T-helper 2 cell treated with Interferon-gamma antibody and Interleukin-4, amounts not matched to agents 100 ng/mL and 5 ng/mL, for 36 hours (primary cell): ENCODE results near the gene ATXN10. TPM values are rescaled to one million over a fixed set of nuclear protein-coding genes. Genes with fewer than 3 reads are reported as not detected.

Source experiments
- intact Hi-C: fragments of 100-400 bp; cut with micrococcal nuclease; formaldehyde crosslinking; loops from one replicate; pipeline ENCODE4 v1.15.1; 2023
- total RNA-seq: library from RNA; stranded (reverse); gene quantifications from 2 replicates; pipeline ENCODE4 v1.2.3, GENCODE V29; 2022

The ATXN10 gene
- total RNA-seq, 1 donor from 2014 or later = 106 TPM

GRCh38 chr22:45845076-45845487 lies 173.4 kb downstream of the ATXN10 start:
- intact Hi-C loops = no loop called here

DNA sequence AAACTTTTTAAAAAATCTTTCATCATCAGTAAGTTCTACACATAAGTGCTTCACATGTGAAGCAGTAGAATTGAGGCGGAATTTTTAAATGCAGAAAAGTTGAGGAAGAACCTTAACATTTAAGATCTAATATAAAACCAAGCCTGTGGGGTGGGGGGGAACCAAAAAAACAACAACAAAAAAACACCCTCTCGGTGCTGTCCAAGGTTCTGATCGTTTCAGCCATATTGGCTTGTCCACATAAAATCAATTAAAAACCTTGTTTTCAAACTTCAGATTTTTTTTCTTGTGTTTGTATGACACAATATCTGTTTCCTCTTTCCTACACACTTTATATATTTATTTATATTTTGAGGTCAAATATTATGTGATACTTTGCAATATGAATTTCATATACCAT lies 175.3 kb downstream of the ATXN10 start:
- intact Hi-C loops = no loop called here

DNA sequence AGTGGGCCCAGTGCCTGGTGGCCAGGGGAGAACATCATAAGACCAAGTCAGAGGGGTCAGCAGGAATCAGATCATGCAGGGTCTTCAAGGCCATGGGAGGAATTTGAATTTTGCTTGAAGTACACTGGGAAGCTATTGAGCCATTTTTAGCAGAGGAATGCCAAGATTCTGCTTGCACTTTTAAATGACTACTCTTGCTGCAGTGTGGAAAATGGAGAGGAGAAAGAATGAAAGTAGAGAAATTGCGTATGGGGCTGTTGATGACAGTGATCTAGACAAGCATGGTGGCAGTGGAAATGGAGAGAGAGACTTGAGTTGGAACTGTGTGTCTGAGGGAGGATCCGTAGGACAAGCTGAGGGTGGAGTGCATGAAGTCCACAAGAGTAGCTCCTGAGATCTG lies 177.3 kb downstream of the ATXN10 start:
- intact Hi-C loops = no loop called here

- intact Hi-C loops = no loop called here
These were observed 181.2 kb downstream of the ATXN10 start for GRCh38 chr22:45852826-45853225.

- intact Hi-C loops = no loop called here
These were observed 184.3 kb downstream of the ATXN10 start for GRCh38 chr22:45855961-45856360.

GRCh38 chr22:45857519-45857918 lies 185.9 kb downstream of the ATXN10 start:
- intact Hi-C loops = no loop called here

GRCh38 chr22:45859231-45860161 lies 187.9 kb downstream of the ATXN10 start:
- intact Hi-C loops = loop anchor here (10.0 kb wide), 1 partner anchor 215 kb away; no protein-coding TSS in a partner anchor

DNA sequence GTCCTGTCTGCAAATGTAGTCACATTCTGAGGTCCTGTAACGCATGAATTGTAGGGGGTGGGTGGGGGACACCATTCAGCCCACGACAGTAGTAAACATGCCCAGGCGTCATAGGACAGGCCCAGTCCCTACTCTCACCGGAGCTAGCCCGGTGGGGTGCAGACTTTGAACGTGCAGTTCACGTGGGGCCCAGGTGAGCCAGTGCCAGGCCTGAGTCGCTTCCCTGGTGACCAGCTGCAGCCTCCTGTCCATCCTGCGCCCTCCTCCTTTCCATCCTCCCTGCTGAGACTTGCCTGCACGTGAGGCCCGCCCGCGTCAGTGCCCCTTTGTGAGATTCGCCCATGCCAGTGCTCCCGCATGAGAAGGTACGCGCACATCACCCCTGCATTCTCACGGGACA lies 188.6 kb downstream of the ATXN10 start:
- intact Hi-C loops = loop anchor here (10.0 kb wide), 1 partner anchor 215 kb away; no protein-coding TSS in a partner anchor

- intact Hi-C loops = loop anchor here (10.0 kb wide), 1 partner anchor 216 kb away; no protein-coding TSS in a partner anchor
These were observed 189.6 kb downstream of the ATXN10 start for GRCh38 chr22:45861259-45861658.

GRCh38 chr22:45863981-45864751 lies 192.5 kb downstream of the ATXN10 start:
- intact Hi-C loops = loop anchor here (10.0 kb wide), 1 partner anchor 219 kb away; no protein-coding TSS in a partner anchor

- intact Hi-C loops = loop anchor here (10.0 kb wide), 1 partner anchor 220 kb away; no protein-coding TSS in a partner anchor
These were observed 193.4 kb downstream of the ATXN10 start for GRCh38 chr22:45864959-45865476.

- intact Hi-C loops = loop anchor here (10.0 kb wide), 1 partner anchor 221 kb away; no protein-coding TSS in a partner anchor
These were observed 194.0 kb downstream of the ATXN10 start for GRCh38 chr22:45865561-45866125.

DNA sequence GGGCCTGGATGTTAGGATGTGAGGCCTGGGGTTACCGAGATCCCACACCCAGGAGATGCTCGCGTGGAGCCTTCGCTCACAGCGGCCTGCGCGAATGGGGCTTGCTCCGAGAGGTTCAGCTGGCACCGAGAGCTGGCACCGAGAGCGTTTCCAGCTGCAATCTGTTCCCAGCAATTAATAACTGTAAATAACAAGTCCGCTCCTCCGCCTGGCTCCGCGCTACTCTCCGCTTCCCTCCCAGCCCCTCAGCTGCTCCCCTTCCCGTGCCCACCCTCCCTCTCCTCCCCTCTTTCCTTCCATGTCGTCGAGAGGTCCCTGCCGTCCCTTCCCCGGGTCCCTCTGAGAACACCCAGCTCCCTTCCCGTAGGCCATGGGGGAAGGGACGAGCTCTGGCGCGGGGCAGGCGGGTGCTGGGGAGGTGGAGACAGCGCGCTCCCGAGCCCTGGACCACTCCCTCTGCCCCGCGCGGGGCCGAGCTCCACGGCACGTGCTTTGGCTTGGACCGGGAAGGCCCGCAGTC lies 194.6 kb downstream of the ATXN10 start:
- intact Hi-C loops = loop anchor here (10.0 kb wide), 1 partner anchor 221 kb away; no protein-coding TSS in a partner anchor

- intact Hi-C loops = loop anchor here (10.0 kb wide), 1 partner anchor 222 kb away; no protein-coding TSS in a partner anchor
These were observed 195.0 kb downstream of the ATXN10 start for GRCh38 chr22:45866646-45867117.

DNA sequence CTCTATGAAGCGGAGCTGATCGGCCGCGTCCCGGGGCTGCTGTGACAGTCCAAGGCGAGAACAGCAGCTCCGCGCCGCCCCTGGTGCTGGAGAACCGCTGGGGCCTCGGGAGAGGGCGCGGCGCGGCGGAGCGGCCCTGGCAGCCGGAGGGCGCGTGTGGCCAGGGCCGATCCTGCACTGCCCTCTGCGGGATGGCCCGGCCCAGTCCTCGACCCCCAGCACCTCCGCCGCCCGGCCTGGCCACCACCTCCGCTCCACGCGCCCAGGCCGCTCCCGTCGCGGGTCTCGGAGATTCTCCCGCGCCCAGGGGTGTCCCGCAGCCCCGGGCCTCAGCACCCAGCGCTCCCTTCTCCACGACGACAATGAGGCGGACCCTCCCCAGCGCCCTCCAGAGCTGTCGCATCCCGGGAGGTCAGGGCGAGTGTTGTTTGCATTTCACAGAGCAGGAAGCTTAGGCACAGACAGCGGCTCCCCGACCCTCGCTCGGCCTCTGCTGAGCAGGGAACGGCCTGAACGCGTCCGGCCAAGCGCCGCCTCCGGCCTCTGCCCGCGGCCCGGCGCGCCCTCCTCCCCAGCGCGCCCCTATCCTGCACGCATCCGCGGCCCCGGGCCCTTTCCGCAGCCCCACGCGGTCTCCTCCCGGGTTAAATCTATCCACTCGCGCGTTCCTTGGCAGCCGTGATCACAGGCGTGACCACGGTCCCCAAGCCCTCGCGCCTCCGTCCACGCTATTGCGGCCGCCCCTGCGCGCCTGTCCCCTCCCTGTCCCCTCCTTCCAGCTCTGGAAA lies 195.7 kb downstream of the ATXN10 start:
- intact Hi-C loops = loop anchor here (10.0 kb wide), 1 partner anchor 223 kb away; no protein-coding TSS in a partner anchor

DNA sequence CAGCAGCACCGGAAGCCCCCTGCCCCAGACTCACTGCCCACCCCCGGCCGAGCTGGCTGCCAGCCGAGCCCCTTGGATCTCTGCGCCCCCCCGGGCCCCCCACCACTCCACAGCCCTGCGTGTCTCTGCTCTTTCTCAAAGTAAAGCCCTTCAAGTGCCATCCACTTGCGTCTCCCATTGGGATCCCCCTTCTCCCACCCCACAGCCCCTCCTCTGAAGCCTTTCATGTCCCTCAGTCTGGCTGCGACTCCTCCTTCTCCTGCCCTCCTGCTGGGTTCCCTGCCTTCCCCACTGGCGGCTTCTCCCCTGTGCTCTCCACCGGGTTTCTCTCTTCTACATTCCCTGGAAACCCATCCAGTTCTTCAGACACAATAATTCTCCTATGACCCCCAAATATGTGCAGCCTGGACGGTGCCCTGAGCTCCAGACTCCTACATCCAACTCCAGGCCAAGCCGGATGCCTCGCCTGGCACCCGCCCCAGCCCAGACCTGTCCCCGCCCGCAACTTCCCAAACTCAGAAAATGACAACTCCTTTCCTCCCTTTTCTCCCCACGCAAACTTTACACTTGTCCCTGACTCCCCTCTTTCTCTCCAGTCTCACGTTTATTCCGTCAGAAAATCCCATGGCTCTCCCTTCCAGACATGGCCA lies 196.4 kb downstream of the ATXN10 start:
- intact Hi-C loops = loop anchor here (10.0 kb wide), 1 partner anchor 223 kb away; no protein-coding TSS in a partner anchor

DNA sequence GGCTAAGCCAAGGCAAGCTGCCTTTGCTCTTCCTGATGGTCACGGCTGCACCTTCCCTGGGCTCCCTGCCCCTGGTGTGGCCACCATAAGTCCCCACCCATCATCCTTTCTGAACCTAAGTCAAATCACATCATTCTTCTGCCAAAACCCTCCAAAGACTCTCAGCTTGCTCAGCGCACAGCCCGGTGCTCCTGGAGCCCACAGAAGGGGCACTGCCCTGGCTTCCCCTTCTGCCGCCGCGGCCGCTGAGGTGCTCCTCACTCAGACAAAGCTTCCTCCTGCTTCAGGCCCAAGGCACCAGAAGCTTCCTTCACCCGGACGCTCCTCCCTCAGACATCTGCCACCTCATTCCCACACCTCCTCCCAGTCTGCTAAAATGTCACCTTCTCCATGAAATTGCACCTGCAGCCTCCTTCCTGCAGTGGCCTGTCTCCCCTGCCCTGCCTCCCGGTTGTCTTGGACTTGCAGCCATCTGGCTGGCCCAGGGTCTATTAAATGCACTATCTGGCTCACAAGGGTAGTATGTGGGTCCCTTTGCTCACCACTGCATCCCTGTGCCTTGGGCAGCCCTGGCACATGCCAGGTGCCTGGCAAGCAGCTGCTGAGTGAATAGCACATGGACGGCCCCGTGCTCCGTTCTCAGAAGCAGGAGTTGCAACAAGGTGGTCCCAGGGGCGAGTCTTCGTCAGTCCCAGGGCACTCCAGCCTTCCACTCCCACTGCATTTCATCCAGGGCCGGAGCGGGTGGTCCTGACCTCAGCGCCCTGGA lies 197.1 kb downstream of the ATXN10 start:
- intact Hi-C loops = loop anchor here (10.0 kb wide), 1 partner anchor 224 kb away; no protein-coding TSS in a partner anchor

- intact Hi-C loops = loop anchor here (10.0 kb wide), 1 partner anchor 225 kb away; no protein-coding TSS in a partner anchor
These were observed 197.8 kb downstream of the ATXN10 start for GRCh38 chr22:45869340-45869847.
